GM11168 (cell line): ENCODE measurements around the gene ZP4.
"Not testable (repeated sequence)": the region's sequence is repeated elsewhere in the genome, so short reads cannot be mapped to it uniquely, and the experiment has no call there.

Experiments
- in situ Hi-C: fragments of 300-500 bp; cut with MboI; formaldehyde crosslinking; loops from one replicate; pipeline ENCODE4 v1.12.0; 2022; ENCODE audit warnings: low sequenced_read_pairs; ENCODE audit not compliant: unreplicated experiment

The ZP4 gene

GRCh38 chr1:237878406-237878805 is 12.3 kb downstream of the ZP4 start:
- in situ Hi-C loops: no loop called here

- in situ Hi-C loops: no loop called here
Measured at GRCh38 chr1:237877631-237878030, 13.1 kb downstream of the ZP4 start.

GRCh38 chr1:237875291-237875690 is 15.4 kb downstream of the ZP4 start:
- in situ Hi-C loops: no loop called here

- in situ Hi-C loops: loop anchor here (25.0 kb wide), 1 partner anchor 364 kb away; no protein-coding TSS in a partner anchor
Measured at GRCh38 chr1:237873487-237874211, 17.1 kb downstream of the ZP4 start.

GRCh38 chr1:237868817-237869600 is 21.7 kb downstream of the ZP4 start:
- in situ Hi-C loops: loop anchor here (25.0 kb wide), 1 partner anchor 368 kb away; no protein-coding TSS in a partner anchor

- in situ Hi-C loops: loop anchor here (25.0 kb wide), 1 partner anchor 370 kb away; no protein-coding TSS in a partner anchor
Measured at GRCh38 chr1:237867380-237867888, 23.3 kb downstream of the ZP4 start.

- in situ Hi-C loops: loop anchor here (25.0 kb wide), 1 partner anchor 373 kb away; no protein-coding TSS in a partner anchor
Measured at GRCh38 chr1:237864338-237865244, 26.1 kb downstream of the ZP4 start.

- in situ Hi-C loops: loop anchor here (25.0 kb wide), 1 partner anchor 374 kb away; no protein-coding TSS in a partner anchor
Measured at GRCh38 chr1:237863234-237863633, 27.5 kb downstream of the ZP4 start.

- in situ Hi-C loops: loop anchor here (25.0 kb wide), 1 partner anchor 375 kb away; no protein-coding TSS in a partner anchor
Measured at GRCh38 chr1:237861944-237862343, 28.8 kb downstream of the ZP4 start.

GRCh38 chr1:237858992-237859391 is 31.7 kb downstream of the ZP4 start:
- in situ Hi-C loops: loop anchor here (25.0 kb wide), 1 partner anchor 378 kb away; no protein-coding TSS in a partner anchor

- in situ Hi-C loops: loop anchor here (25.0 kb wide), 1 partner anchor 380 kb away; no protein-coding TSS in a partner anchor
Measured at GRCh38 chr1:237857455-237857854, 33.3 kb downstream of the ZP4 start.

GRCh38 chr1:237852342-237852741 is 38.4 kb downstream of the ZP4 start:
- in situ Hi-C loops: loop anchor here (25.0 kb wide), 1 partner anchor 385 kb away; no protein-coding TSS in a partner anchor

- in situ Hi-C loops: loop anchor here (25.0 kb wide), 1 partner anchor 386 kb away; no protein-coding TSS in a partner anchor
Measured at GRCh38 chr1:237851210-237851845, 39.4 kb downstream of the ZP4 start.

GRCh38 chr1:237843516-237843915 is 47.2 kb downstream of the ZP4 start:
- in situ Hi-C loops: not testable (repeated sequence)

GRCh38 chr1:237841485-237841884 is 49.2 kb downstream of the ZP4 start:
- in situ Hi-C loops: no loop called here

GRCh38 chr1:237838904-237839534 is 51.7 kb downstream of the ZP4 start:
- in situ Hi-C loops: no loop called here

GRCh38 chr1:237838320-237838719 is 52.4 kb downstream of the ZP4 start:
- in situ Hi-C loops: no loop called here

- in situ Hi-C loops: no loop called here
Measured at GRCh38 chr1:237834461-237834860, 56.3 kb downstream of the ZP4 start.

GRCh38 chr1:237834048-237834447 is 56.7 kb downstream of the ZP4 start:
- in situ Hi-C loops: no loop called here
